PC-9 (cell line): ENCODE data around the gene NPTN. TPM values are rescaled to one million over a fixed set of nuclear protein-coding genes. Genes with fewer than 3 reads are reported as not detected.
A peak's percentile ranks its signal among the peaks of the same experiment; 100 is the strongest.

ENCODE experiments used
- BruUV-seq: library from RNA; stranded (reverse); fragments of 400-500 nt; replicated peaks from 2 replicates; lab custom pipeline; 2021; lab: Mats Ljungman, UMichigan
- CTCF ChIA-PET: fragments of 300-600 bp; sonication (Branson Sonifier 250); formaldehyde crosslinking; loops from one replicate; lab custom pipeline; 2022; ENCODE audit warnings: antibody characterized with exemption; lab: Charles Lee
- POLR2A ChIA-PET: fragments of 300-600 bp; sonication (Branson Sonifier 250); formaldehyde crosslinking; loops from one replicate; lab custom pipeline; 2022; ENCODE audit warnings: antibody characterized with exemption; ENCODE audit not compliant: unreplicated experiment; lab: Charles Lee
- DNase-seq, 2 experiments: peaks; one replicate each; pipeline versions ENCODE4 v3.0.0 to v3.0.0-alpha.2; 2015 to 2022; ENCODE audit warnings: mixed read lengths in 1 of 2
- H2AFZ ChIP-seq: fragments of 200-600 bp; sonication (generic); 2 replicates; pipeline ENCODE4 v1.8.1; 2017; ENCODE audit warnings: antibody characterized with exemption
- H3F3A ChIP-seq: fragments of 200-600 bp; sonication (generic); 2 replicates; pipeline ENCODE4 v1.8.1; 2017; ENCODE audit warnings: antibody characterized with exemption, mild to moderate bottlenecking, low read depth; ENCODE audit not compliant: insufficient read depth
- H3K27ac ChIP-seq: fragments of 200-600 bp; sonication (generic); 2 replicates; pipeline ENCODE4 v1.6.1; 2016; ENCODE audit warnings: mixed run types
- H3K27me3 ChIP-seq: fragments of 200-600 bp; sonication (generic); 2 replicates; pipeline ENCODE4 v1.6.1; 2016; ENCODE audit warnings: low read depth, mixed run types; ENCODE audit not compliant: insufficient read depth
- H3K36me3 ChIP-seq: fragments of 200-600 bp; sonication (generic); 2 replicates; pipeline ENCODE4 v1.6.1; 2016; ENCODE audit warnings: low read depth, mixed run types
- H3K4me1 ChIP-seq: fragments of 200-600 bp; sonication (generic); replicated peaks from 2 replicates; pipeline ENCODE4 v1.6.1; 2016; ENCODE audit warnings: mixed run types; ENCODE audit not compliant: insufficient read depth
- H3K4me2 ChIP-seq: fragments of 200-600 bp; sonication (generic); 2 replicates; pipeline ENCODE4 v1.6.1; 2017; ENCODE audit warnings: mixed run types
- H3K4me3 ChIP-seq: fragments of 200-600 bp; sonication (generic); 2 replicates; pipeline ENCODE4 v1.6.1; 2016; ENCODE audit warnings: mixed run types
- H3K79me2 ChIP-seq: fragments of 200-600 bp; sonication (generic); 2 replicates; pipeline ENCODE4 v1.6.1; 2017; ENCODE audit warnings: low read depth, mixed run types
- H3K9me2 ChIP-seq: fragments of 200-600 bp; sonication (generic); 2 replicates; pipeline ENCODE4 v1.8.1; 2017; ENCODE audit warnings: mild to moderate bottlenecking; ENCODE audit not compliant: insufficient read depth
- H3K9me3 ChIP-seq: fragments of 200-600 bp; sonication (generic); 2 replicates; pipeline ENCODE4 v1.8.1; 2016; ENCODE audit warnings: low read depth; ENCODE audit not compliant: insufficient read depth
- H4K20me1 ChIP-seq: fragments of 200-600 bp; sonication (generic); 2 replicates; pipeline ENCODE4 v1.8.1; 2017; ENCODE audit not compliant: insufficient read depth
- CTCF ChIP-seq: fragments of 200-600 bp; sonication (generic); conservative IDR thresholded peaks from 2 replicates; pipeline ENCODE4 v1.6.1; 2017; ENCODE audit warnings: mixed run types, antibody characterized with exemption, mild to moderate bottlenecking, moderate library complexity
- EZH2 ChIP-seq: fragments of 200-600 bp; sonication (generic); IDR thresholded peaks from 2 replicates; pipeline ENCODE4 v1.8.0; 2017; ENCODE audit warnings: antibody characterized with exemption, low read depth
- intact Hi-C: fragments of 100-400 bp; cut with micrococcal nuclease; formaldehyde crosslinking; loops from one replicate; pipeline ENCODE4 v1.10.0; 2022; ENCODE audit not compliant: unreplicated experiment
- total RNA-seq: library from RNA; stranded (reverse); gene quantifications from 2 replicates; pipeline ENCODE4 v1.2.3, GENCODE V29; 2021

The NPTN gene
- total RNA-seq, 1 experiment from 2014 or later: 101 TPM

- no TSS peak for BruUV-seq
- Histone ChIP-seq H3K4me3 (no peak overlapping the region), H3F3A (peaks cover 11% of the 10 kb centered on the region), H3K27me3 (no peaks in the 10 kb centered on the region), H2AFZ (no peak overlapping the region), H3K4me1 (peaks cover 27% of the 10 kb centered on the region), H3K9me3 (no peaks in the 10 kb centered on the region), H3K36me3 (no peaks in the 10 kb centered on the region), H3K79me2 (no peaks in the 10 kb centered on the region), H3K9me2 (no peaks in the 10 kb centered on the region), H3K4me2 (peak overlapping the region; percentile 42), H4K20me1 (no peaks in the 10 kb centered on the region), H3K27ac (peak overlapping the region; percentile 12; the same call in 1 of the 2 replicates)
- no peak for DNase-seq
- POLR2A ChIA-PET: no interaction called here
- intact Hi-C loops: no loop called here
- CTCF ChIA-PET: interaction anchor here (0.6 kb wide), 3 partner anchors 22 to 784 kb away, joined by 3 to 6 read pairs (median 3); no protein-coding TSS in a partner anchor
- TF ChIP-seq CTCF (no peak), EZH2 (no peak)
These were observed 94.5 kb downstream of the NPTN start for GRCh38 chr15:73538563-73539211.

GRCh38 chr15:73538123-73538522 is 95.1 kb downstream of the NPTN start:
- H3K4me3 ChIP-seq: no peak overlapping the region
- no peaks in the 10 kb centered on the region for H3K79me2 ChIP-seq
- H3K27ac ChIP-seq: no peak overlapping the region
- POLR2A ChIA-PET: no interaction called here
- TF ChIP-seq CTCF (no peak), EZH2 (no peak)
- CTCF ChIA-PET: no interaction called here
- H3K4me1 ChIP-seq: peaks cover 27% of the 10 kb centered on the region
- no peak overlapping the region for H2AFZ ChIP-seq
- no peak overlapping the region for H3K4me2 ChIP-seq
- DNase-seq: no peak
- no peaks in the 10 kb centered on the region for H3K9me2 ChIP-seq
- H3K9me3 ChIP-seq: no peaks in the 10 kb centered on the region
- no peaks in the 10 kb centered on the region for H3K36me3 ChIP-seq
- H3F3A ChIP-seq: peaks cover 11% of the 10 kb centered on the region
- BruUV-seq: no TSS peak
- no peaks in the 10 kb centered on the region for H3K27me3 ChIP-seq
- intact Hi-C loops: no loop called here
- no peaks in the 10 kb centered on the region for H4K20me1 ChIP-seq

- CTCF ChIA-PET: interaction anchor here (0.6 kb wide), 2 partner anchors 146 to 218 kb away, joined by 3 to 5 read pairs; no protein-coding TSS in a partner anchor
- Histone ChIP-seq H3K79me2 (no peaks in the 10 kb centered on the region), H3K27me3 (no peaks in the 10 kb centered on the region), H3K27ac (peak overlapping the region; percentile 30; the same call in 1 of the 2 replicates), H3K4me1 (peaks cover 18% of the 10 kb centered on the region), H4K20me1 (no peaks in the 10 kb centered on the region), H3K9me2 (no peaks in the 10 kb centered on the region), H2AFZ (no peak overlapping the region), H3F3A (peaks cover 9% of the 10 kb centered on the region), H3K4me2 (peak overlapping the region; percentile 52), H3K9me3 (no peaks in the 10 kb centered on the region), H3K36me3 (no peaks in the 10 kb centered on the region), H3K4me3 (no peak overlapping the region)
- BruUV-seq: no TSS peak
- intact Hi-C loops: no loop called here
- TF ChIP-seq EZH2: no peak
- TF ChIP-seq CTCF: no peak
- POLR2A ChIA-PET: interaction anchor here (0.6 kb wide), 1 partner anchor 274 kb away, joined by 3 read pairs; no protein-coding TSS in a partner anchor
- DNase-seq: peak; percentile 8 to 72
These were observed 102.5 kb downstream of the NPTN start for GRCh38 chr15:73530649-73531048.
